ENCODE measurements around the gene MIEN1.
"Not testable (repeated sequence)": the region's sequence is repeated elsewhere in the genome, so short reads cannot be mapped to it uniquely, and the experiment has no call there.

MIEN1 gene

GRCh38 chr17:39699157-39699817 is 31.0 kb downstream of the MIEN1 start:
- DNase-seq (ENCODE audit: low spot score) = not testable (repeated sequence)

- DNase-seq (ENCODE audit: low spot score) = no peak
Observed at GRCh38 chr17:39697961-39698360, 32.4 kb downstream of the MIEN1 start.

GRCh38 chr17:39696731-39697130 is 33.6 kb downstream of the MIEN1 start:
- DNase-seq (ENCODE audit: low spot score) = no peak

GRCh38 chr17:39695089-39695474 is 35.2 kb downstream of the MIEN1 start:
- DNase-seq (ENCODE audit: low spot score) = no peak

- DNase-seq (ENCODE audit: low spot score) = no peak
Observed at GRCh38 chr17:39694593-39694992, 35.7 kb downstream of the MIEN1 start.

- DNase-seq (ENCODE audit: low spot score) = no peak
Observed at GRCh38 chr17:39688945-39689344, 41.4 kb downstream of the MIEN1 start.

- DNase-seq (ENCODE audit: low spot score) = no peak
Observed at GRCh38 chr17:39688475-39688835, 41.9 kb downstream of the MIEN1 start.

GRCh38 chr17:39687546-39688474 is 42.5 kb downstream of the MIEN1 start, which contains the start of gene PGAP3:
Gene PGAP3 (minus strand): TSS chr17:39688057. CDS start chr17:39688014, 43 bp downstream.
- DNase-seq (ENCODE audit: low spot score) = peak; percentile 92

GRCh38 chr17:39687101-39687545 is 43.2 kb downstream of the MIEN1 start:
- DNase-seq (ENCODE audit: low spot score) = no peak

- DNase-seq (ENCODE audit: low spot score) = no peak
Observed at GRCh38 chr17:39684369-39685192, 45.8 kb downstream of the MIEN1 start.

- DNase-seq (ENCODE audit: low spot score) = no peak
Observed at GRCh38 chr17:39683295-39683939, 46.9 kb downstream of the MIEN1 start.

GRCh38 chr17:39679521-39680192 is 50.7 kb downstream of the MIEN1 start:
- DNase-seq (ENCODE audit: low spot score) = no peak
